Mesenchymal stem cell (in vitro differentiated cells and primary cell): ENCODE data around the gene CCDC122.

Experiments used
- DNase-seq: peaks from one replicate; pipeline ENCODE4 v3.0.0-alpha.2; 2013
- H2AFZ ChIP-seq: one replicate; pipeline ENCODE4 v1.6.1; 2013; ENCODE audit warnings: low read depth, mild to moderate bottlenecking, control low read depth, inconsistent platforms, low read length, moderate library complexity
- H2AK5ac ChIP-seq: 2 replicates; pipeline ENCODE4 v1.6.1; 2013; ENCODE audit warnings: low read length, moderate library complexity, mild to moderate bottlenecking, inconsistent platforms; ENCODE audit not compliant: severe bottlenecking
- H2BK120ac ChIP-seq: one replicate; pipeline ENCODE4 v1.6.1; 2013; ENCODE audit warnings: low read depth, mild to moderate bottlenecking, inconsistent platforms, low read length, moderate library complexity
- H2BK12ac ChIP-seq, 2 experiments: one replicate each; pipeline ENCODE4 v1.6.1; 2013; ENCODE audit warnings: inconsistent platforms in 2 of 2, low read length in 2 of 2, mild to moderate bottlenecking in 2 of 2, moderate library complexity in 2 of 2, control low read depth in 1 of 2
- H2BK15ac ChIP-seq: one replicate; pipeline ENCODE4 v1.6.1; 2013; ENCODE audit warnings: mild to moderate bottlenecking, low read depth, inconsistent platforms; ENCODE audit not compliant: poor library complexity, severe bottlenecking
- H2BK5ac ChIP-seq: 2 replicates; pipeline ENCODE4 v1.6.1; 2013; ENCODE audit warnings: low read depth, mild to moderate bottlenecking, low read length, control low read depth, inconsistent platforms; ENCODE audit not compliant: poor library complexity, severe bottlenecking
- H3K14ac ChIP-seq, 2 experiments: one replicate each; pipeline ENCODE4 v1.6.1; 2013; ENCODE audit warnings: inconsistent platforms in 2 of 2, low read length in 2 of 2, control low read depth in 1 of 2, mild to moderate bottlenecking in 1 of 2, moderate library complexity in 1 of 2
- H3K18ac ChIP-seq, 2 experiments: one replicate each; pipeline ENCODE4 v1.6.1; 2013; ENCODE audit warnings: inconsistent platforms in 2 of 2, low read length in 2 of 2, control low read depth in 1 of 2, low read depth in 1 of 2, mild to moderate bottlenecking in 1 of 2
- H3K23ac ChIP-seq, 2 experiments: one replicate each; pipeline ENCODE4 v1.6.1; 2013; ENCODE audit warnings: inconsistent platforms in 2 of 2, low read length in 2 of 2, mild to moderate bottlenecking in 2 of 2, moderate library complexity in 2 of 2, control low read depth in 1 of 2
- H3K27ac ChIP-seq: 2 replicates; pipeline ENCODE4 v1.5.1; 2013; ENCODE audit warnings: mild to moderate bottlenecking, moderate library complexity, low read length, control low read depth, inconsistent platforms; ENCODE audit not compliant: poor library complexity, severe bottlenecking
- H3K27me3 ChIP-seq, 2 experiments: 2 replicates each; pipeline versions ENCODE4 v1.6.1 to v1.7.0; 2013; ENCODE audit warnings: low read length in 2 of 2, mild to moderate bottlenecking in 2 of 2, moderate library complexity in 2 of 2, control low read depth in 1 of 2, inconsistent platforms in 1 of 2; ENCODE audit not compliant: control insufficient read depth in 1 of 2, insufficient read depth in 1 of 2
- H3K36me3 ChIP-seq, 2 experiments: 2 replicates each; pipeline versions ENCODE4 v1.6.1 to v1.7.0; 2013; ENCODE audit warnings: low read length in 2 of 2, control low read depth in 1 of 2, inconsistent platforms in 1 of 2, low read depth in 1 of 2, mild to moderate bottlenecking in 1 of 2; ENCODE audit not compliant: insufficient read depth in 2 of 2, control insufficient read depth in 1 of 2
- H3K4ac ChIP-seq, 2 experiments: one replicate each; pipeline ENCODE4 v1.6.1; 2013; ENCODE audit warnings: inconsistent platforms in 2 of 2, low read length in 2 of 2, mild to moderate bottlenecking in 2 of 2, moderate library complexity in 2 of 2, control low read depth in 1 of 2, low read depth in 1 of 2
- H3K4me1 ChIP-seq: 2 replicates; pipeline ENCODE4 v1.6.1; 2013; ENCODE audit warnings: low read depth, low read length, control low read depth; ENCODE audit not compliant: control insufficient read depth, insufficient read depth
- H3K4me2 ChIP-seq: 2 replicates; pipeline ENCODE4 v1.6.1; 2013; ENCODE audit warnings: low read length, mild to moderate bottlenecking, inconsistent platforms; ENCODE audit not compliant: poor library complexity, severe bottlenecking
- H3K4me3 ChIP-seq, 2 experiments: 2 replicates each; pipeline versions ENCODE4 v1.5.1 to v1.7.0; 2013; ENCODE audit warnings: low read length in 2 of 2, mild to moderate bottlenecking in 2 of 2, control low read depth in 1 of 2, low read depth in 1 of 2; ENCODE audit not compliant: insufficient read depth in 1 of 2
- H3K79me1 ChIP-seq: replicated peaks from 2 replicates; pipeline ENCODE4 v1.6.1; 2013; ENCODE audit warnings: mild to moderate bottlenecking, control low read depth, low read length, inconsistent platforms; ENCODE audit not compliant: poor library complexity, severe bottlenecking
- H3K9ac ChIP-seq: 2 replicates; pipeline ENCODE4 v1.7.0; 2013; ENCODE audit warnings: mild to moderate bottlenecking, low read length, moderate library complexity
- H3K9me3 ChIP-seq: 2 replicates; pipeline ENCODE4 v1.7.0; 2013; ENCODE audit warnings: mild to moderate bottlenecking, low read length; ENCODE audit not compliant: control insufficient read depth
- H4K8ac ChIP-seq: one replicate; pipeline ENCODE4 v1.6.1; 2013; ENCODE audit warnings: inconsistent platforms, mild to moderate bottlenecking, low read length, moderate library complexity
- H4K91ac ChIP-seq: one replicate; pipeline ENCODE4 v1.6.1; 2013; ENCODE audit warnings: mild to moderate bottlenecking, low read length, inconsistent platforms
- WGBS: methylation state at CpG from one replicate; pipeline ENCODE4 v1.1.7; 2013; ENCODE audit warnings: mixed read lengths; 5-methylcytosine and 5-hydroxymethylcytosine counted together

Gene CCDC122

DNA sequence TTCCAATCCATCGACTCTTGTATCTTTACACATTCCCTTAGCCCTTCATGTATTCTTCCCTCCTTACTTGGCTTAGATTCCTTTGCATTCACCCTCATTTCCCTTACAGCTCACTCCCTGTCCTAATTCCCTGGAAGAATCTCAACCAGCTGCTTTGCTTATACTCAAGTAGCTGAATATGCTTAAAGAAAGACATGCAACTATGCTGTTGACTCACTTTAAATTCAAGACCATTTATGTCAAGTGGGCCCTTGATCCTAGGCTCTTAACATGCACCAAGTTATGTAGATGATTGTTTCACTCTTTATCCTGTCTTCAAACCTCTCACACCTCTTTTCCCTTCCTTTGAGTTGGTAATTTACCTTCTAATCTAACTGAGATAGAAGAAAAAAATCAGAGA lies 7.4 kb downstream of the CCDC122 start:
- Histone ChIP-seq H3K9ac (no peak overlapping the region), H3K23ac (no peak overlapping the region), H3K27ac (no peak overlapping the region), H4K8ac (no peak overlapping the region), H2AFZ (no peak overlapping the region), H3K9me3 (no peaks in the 10 kb centered on the region), H2BK12ac (no peak overlapping the region), H3K4me2 (no peak overlapping the region), H2BK120ac (no peak overlapping the region), H3K4me3 (no peak overlapping the region), H3K4ac (no peak overlapping the region), H2AK5ac (no peak overlapping the region), H3K4me1 (no peaks in the 10 kb centered on the region), H2BK15ac (no peak overlapping the region), H4K91ac (no peak overlapping the region), H3K79me1 (no peaks in the 10 kb centered on the region), H3K36me3 (peaks cover 0 to 42% of the 10 kb centered on the region in 2 experiments), H3K14ac (no peak overlapping the region), H2BK5ac (no peak overlapping the region), H3K27me3 (no peaks in the 10 kb centered on the region), H3K18ac (no peak overlapping the region)
- peak; percentile 64 for DNase-seq
- WGBS, result 86% methylated on average over 1 of the region's 1 CpG

DNA sequence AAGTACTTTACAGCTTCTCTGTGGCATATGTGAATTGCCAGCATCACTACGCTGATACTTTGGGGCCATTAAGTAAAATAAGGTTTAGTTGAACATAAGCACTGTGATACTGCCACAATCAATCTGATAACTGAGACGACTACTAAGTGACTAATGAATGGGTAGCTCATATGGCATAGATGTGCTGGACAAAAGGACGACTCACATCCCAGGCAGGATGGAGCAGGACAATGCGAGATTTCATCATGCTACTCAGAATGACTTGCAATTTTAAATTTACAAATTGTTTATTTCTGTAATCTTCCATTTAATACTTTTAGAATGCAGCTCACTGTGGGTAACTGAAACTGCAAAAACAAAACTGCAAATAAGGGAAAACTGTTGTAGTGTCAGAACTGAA lies 13.6 kb downstream of the CCDC122 start:
- Histone ChIP-seq H4K91ac (no peak overlapping the region), H3K18ac (no peak overlapping the region), H2AFZ (no peak overlapping the region), H2BK12ac (no peak overlapping the region), H3K27me3 (no peaks in the 10 kb centered on the region), H2AK5ac (no peak overlapping the region), H2BK15ac (no peak overlapping the region), H3K27ac (no peak overlapping the region), H3K4me3 (no peak overlapping the region), H2BK5ac (no peak overlapping the region), H3K36me3 (peaks cover 0 to 29% of the 10 kb centered on the region in 2 experiments), H3K4me1 (no peaks in the 10 kb centered on the region), H3K9me3 (peaks cover 12% of the 10 kb centered on the region), H2BK120ac (no peak overlapping the region), H4K8ac (no peak overlapping the region), H3K4ac (no peak overlapping the region), H3K79me1 (no peaks in the 10 kb centered on the region), H3K23ac (no peak overlapping the region), H3K4me2 (no peak overlapping the region), H3K14ac (no peak overlapping the region), H3K9ac (peak overlapping the region; percentile 84)
- 46% methylated on average over 2 of the region's 4 CpGs for WGBS
- DNase-seq, result peak; percentile 40

DNA sequence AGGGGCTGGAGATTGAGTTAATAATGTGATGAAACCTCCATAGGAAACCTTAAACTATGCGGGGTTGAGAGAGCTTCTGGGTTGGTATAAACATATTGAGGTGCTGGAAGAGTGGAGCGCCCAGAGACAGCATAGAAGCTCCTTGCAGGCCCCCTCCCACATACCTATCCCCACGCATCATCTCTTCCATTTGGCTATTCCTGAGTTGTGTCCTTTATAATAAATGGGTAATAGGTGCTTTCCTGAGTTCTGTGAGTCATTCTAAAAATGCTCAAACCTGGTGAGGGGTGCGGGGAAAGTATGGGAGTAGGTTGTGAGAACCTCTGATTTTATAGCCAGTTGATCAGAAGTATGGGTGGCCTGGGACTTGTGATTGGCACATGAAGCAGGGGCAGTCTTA lies 14.6 kb downstream of the CCDC122 start:
- Histone ChIP-seq H3K23ac (no peak overlapping the region), H2BK5ac (no peak overlapping the region), H3K4ac (no peak overlapping the region), H2AFZ (no peak overlapping the region), H3K18ac (no peak overlapping the region), H2BK15ac (no peak overlapping the region), H3K36me3 (peaks cover 0 to 20% of the 10 kb centered on the region in 2 experiments), H3K4me3 (no peak overlapping the region), H3K27me3 (no peaks in the 10 kb centered on the region), H3K9me3 (peaks cover 12% of the 10 kb centered on the region), H2BK12ac (no peak overlapping the region), H3K14ac (no peak overlapping the region), H3K4me2 (no peak overlapping the region), H2BK120ac (no peak overlapping the region), H3K27ac (no peak overlapping the region), H4K8ac (no peak overlapping the region), H2AK5ac (no peak overlapping the region), H4K91ac (no peak overlapping the region), H3K79me1 (no peaks in the 10 kb centered on the region), H3K4me1 (no peaks in the 10 kb centered on the region), H3K9ac (no peak overlapping the region)
- 97% methylated on average over 2 of the region's 4 CpGs for WGBS
- no peak for DNase-seq

DNA sequence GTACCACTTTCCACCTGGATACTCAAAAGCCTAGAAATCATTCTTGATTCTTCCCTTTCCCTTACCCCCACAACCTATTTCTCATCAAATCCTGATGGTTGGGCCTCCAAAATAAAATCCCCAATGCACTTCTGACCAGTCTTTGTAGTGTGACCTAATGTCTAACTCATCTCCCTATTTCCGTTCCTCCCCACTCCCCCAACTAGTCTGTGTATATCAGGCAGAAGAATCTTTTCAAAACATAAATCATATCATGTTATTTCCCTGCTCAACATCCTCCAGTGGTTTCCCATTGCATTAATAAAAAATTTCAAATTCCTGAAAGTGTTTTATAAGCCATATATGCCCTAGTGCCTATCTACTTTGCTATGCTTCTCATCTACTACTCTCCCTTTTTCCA lies 17.7 kb downstream of the CCDC122 start:
- Histone ChIP-seq H3K9me3 (peaks cover 12% of the 10 kb centered on the region), H2BK15ac (no peak overlapping the region), H2AK5ac (no peak overlapping the region), H3K4me3 (no peak overlapping the region), H2BK12ac (no peak overlapping the region), H3K23ac (no peak overlapping the region), H3K79me1 (no peaks in the 10 kb centered on the region), H3K4me2 (no peak overlapping the region), H2BK5ac (no peak overlapping the region), H4K91ac (no peak overlapping the region), H3K36me3 (peaks cover 0 to 22% of the 10 kb centered on the region in 2 experiments), H3K18ac (no peak overlapping the region), H3K27me3 (no peaks in the 10 kb centered on the region), H2BK120ac (no peak overlapping the region), H3K27ac (no peak overlapping the region), H3K4me1 (no peaks in the 10 kb centered on the region), H4K8ac (no peak overlapping the region), H3K9ac (no peak overlapping the region), H3K14ac (no peak overlapping the region), H2AFZ (no peak overlapping the region), H3K4ac (no peak overlapping the region)
- WGBS, result 75% methylated on average over 1 of the region's 1 CpG
- no peak for DNase-seq
